NCI-H524 (cell line): ENCODE measurements around the gene C1orf105.

Source experiments
- DNase-seq, 2 experiments: peaks; one replicate each; lab custom pipeline; 2025; lab: John Stamatoyannopoulos, UW

The C1orf105 gene

DNA sequence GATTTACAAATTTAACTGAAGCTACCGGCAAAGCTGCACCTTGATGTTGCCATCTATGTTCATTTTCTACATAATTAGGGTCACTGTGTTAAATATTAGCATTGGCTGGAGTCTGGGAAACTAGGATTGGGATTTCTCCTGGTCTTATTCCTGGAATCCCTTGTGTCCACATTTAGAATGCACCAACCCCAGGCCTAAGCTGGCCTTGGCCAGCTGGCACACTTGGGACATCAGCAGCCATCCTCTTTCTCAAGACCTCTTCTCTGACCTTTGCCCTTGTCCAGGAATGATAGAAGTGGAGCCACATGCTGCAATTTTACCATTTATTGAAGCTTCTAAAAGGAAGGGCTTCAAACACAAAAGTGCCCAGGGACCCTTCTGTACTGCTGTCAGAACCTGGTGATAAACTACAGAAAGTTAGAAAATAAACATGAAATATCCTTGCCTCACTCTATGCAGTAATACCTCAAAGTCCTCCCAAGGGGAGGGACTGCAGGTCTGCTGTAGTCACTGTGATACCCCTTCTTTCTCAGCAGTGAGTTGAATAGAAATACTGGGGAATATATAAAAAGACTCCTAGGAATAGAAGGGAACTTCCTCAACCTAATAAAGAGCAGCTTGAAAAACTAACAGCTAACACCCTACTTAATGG, 37.1 kb downstream of the C1orf105 start:
- DNase-seq: no peak

DNA sequence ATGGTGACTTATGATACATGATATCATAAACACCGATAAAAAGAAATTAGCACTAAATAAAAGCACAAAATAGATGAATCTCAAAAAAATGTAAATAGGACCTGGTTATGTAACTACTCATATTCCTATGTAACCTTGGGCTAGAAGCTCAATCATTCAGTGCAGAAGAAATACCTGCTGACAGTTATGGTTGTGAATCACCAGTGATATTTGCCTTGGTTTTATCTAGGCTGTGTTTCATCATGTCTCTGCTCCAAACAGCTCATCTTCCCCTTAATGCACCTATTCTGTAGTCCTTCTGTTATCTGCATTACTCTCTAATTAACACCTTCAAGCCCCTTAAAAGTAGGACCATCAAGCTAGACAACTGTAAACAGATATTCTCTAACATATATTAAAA, 39.7 kb downstream of the C1orf105 start:
- no peak for DNase-seq

DNA sequence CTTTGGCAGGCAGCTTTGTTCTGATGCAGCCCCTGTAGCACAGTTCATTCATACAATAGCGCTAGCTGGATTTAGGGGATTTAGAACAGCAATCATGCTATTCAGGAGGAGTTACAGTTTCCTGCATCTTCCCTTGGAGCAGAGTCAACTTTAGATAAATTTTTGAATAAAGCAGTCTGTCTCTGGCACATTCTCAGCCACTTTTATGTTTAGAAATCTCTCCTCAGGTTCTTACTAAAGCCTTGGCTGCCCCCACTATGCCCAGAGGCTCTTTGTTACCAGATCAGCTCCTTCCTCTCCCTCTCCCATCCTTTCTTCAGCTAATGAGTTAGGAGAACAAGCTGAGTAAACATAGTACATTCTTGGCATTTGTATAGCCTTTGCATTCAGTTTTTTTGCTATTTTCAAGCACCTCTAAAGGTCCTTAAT, 40.4 kb downstream of the C1orf105 start:
- no peak for DNase-seq

DNA sequence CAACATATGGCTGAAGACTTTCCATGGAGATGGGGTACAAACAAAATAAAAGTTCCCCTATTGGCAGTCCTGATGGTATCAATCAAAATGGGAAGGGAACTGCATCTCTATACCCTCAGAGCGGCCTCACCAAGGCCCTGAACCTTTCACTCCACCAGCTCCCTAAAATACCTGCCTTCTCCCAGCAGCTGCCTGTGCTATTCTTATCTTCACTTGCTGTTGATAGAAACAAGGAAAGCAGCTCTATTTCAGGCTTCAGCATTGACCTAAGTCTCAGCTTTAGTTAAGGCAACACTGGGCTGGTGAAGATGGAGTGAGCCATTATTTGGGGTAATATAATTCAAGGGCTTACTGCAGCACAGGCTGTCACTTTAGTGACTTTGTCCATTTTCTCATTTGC, 45.1 kb downstream of the C1orf105 start:
- no peak for DNase-seq

DNA sequence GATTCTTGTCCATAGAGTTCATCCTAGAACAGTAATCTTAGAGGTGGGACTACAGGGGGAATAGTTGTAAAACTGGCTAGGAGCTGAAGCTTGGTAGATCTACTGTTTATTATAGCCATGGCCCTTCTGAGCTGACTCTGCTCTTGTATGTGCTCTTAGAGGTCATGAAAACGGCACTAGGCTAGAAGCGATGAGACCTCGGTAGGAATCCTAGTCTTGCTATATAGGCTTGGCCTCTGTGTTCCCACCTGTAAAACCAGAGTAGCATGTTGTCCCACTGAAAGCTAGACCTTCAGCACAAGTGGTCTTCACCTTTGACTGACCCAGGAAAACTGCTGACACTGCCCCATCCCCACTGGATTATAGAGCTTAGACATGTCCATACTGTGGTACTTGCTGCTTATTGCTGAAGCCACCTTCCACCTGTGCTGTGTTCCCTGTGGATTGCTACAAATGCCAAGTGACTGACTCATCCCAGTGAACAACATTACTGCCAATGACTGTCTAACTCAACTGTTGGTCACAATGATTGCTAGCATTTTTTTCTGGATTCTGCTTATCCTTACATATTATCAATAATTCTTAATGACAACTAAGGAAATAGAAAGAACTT, 46.4 kb downstream of the C1orf105 start:
- DNase-seq: no peak

DNA sequence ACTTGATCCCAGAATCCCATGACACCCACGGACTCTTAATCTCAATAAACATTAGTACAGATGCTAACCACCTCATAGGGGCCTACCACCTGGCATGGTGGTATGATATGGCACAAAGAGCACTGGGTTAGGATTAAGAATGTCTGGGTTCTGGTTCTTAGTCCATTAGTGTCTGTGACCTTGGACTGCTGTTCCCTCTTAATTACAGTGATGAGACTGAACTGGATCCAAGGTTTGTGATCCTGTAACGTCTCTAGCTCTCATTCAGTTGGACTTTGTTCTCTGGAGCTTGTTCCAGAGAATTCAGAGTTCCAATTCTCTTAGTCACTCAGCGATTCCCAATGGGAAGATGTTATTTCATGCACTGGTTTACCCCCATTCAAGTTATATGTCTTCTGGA, 47.0 kb downstream of the C1orf105 start:
- DNase-seq: no peak

DNA sequence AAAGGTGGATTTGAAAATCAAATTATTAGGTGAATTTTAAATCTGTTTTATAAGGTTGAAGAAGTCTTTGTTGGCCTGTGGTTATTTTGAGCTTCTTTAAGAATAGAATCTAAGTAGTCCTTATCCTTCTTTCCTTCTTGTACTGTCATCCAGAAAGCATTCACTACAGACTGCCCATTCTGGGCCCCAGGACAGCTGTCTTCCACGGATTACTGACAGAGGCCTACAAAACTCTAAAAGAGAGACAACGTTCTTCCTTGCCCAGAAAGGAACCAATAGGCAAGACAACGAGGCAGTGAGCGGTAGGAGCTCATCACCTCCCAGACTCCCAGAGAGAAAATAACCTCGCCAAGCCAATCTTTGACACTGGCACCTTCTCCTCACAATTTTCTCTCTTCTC, 47.8 kb downstream of the C1orf105 start:
- no peak for DNase-seq

DNA sequence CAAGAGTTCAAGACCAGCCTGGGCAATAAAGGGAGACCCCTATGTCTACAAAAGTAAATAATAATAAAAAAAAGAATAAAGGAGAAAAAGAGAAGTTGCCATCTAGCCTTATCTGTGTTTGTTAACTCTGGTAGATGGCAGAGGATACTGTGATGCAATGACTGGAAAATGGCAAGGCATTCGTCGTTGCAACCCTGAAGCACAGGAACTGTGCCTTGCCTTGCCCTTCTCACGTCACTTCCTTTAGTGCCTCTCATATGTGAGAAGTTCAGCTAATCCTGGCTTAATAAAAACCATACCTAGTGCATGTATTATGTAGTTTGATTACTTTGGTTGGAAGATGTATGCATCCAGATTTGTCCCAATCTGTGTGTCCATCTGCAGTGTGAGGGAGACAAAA, 49.2 kb downstream of the C1orf105 start:
- DNase-seq: no peak

DNA sequence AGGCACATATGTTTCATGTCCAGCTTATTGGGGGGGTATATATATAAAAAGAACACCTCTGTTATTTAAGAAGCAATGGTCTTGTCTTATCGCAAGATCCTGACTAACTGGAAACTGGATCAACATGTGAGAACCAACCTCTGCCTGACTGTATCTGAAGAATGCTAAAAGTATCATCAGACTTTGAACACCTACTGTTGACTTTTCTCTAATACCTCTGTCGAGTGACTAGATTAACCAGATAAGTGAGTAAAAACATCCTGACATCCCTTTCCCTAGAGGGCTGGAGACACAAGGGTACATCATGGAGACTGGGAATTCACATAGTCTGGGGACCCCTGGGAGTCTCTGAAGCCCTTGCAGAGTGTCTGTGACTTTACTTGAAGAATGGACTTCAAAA, 49.7 kb downstream of the C1orf105 start:
- DNase-seq: no peak

DNA sequence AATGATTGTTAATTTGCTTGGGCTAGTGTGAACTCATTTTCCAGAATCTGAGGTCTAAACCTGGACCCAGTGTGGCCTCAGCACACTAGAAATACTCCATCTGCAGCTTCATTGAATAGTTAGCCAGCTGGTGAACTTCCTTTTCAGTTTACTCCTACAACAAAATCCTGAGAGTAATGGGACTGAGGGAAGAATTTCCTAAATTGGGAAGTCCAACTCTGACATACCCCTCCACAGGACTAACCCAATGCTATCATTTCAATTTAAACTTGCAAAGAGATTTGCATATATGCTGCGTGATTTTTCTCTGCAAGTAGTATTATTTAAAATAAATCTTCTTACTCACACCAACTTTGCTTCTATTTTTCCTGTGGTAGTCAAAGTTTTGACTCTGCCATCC, 51.2 kb downstream of the C1orf105 start:
- no peak for DNase-seq

DNA sequence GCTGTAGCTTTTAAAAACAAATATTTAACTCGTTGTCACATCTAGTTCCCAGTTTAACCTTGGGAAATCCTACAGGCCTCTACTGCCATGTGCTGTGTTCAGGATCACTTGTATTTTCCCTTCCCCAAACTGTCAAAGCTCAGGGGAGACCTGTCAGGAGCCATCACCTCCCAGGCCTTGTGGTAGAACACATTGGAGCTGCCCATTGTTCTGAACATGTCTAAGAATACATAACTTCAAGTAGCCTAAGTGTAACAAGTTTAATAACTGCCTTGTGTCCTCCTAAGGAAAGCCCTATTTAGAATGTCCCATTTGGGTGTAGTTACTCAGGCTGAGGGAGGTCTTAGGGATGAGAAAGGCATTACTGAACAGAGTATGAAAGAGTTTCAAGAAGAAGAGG, 52.0 kb downstream of the C1orf105 start:
- DNase-seq: no peak

DNA sequence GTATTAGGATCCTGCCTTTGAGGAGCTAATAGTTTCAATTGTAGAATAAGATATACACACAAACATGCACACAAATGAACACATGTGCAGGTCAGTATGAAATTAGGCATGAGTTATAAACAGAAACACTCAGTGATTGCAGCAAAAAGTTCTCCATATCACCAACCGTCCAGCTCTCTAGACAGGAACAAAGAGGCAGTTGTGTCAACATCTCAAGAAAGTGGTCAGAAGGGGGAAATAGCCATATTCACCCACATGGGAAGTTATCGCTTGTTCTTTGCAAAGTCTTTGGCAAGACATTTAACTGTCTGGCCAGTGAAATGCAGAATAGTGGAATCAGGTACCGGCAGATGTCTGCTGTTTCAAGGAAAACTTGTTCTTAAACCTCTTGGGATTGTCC, 52.8 kb downstream of the C1orf105 start:
- DNase-seq: no peak

DNA sequence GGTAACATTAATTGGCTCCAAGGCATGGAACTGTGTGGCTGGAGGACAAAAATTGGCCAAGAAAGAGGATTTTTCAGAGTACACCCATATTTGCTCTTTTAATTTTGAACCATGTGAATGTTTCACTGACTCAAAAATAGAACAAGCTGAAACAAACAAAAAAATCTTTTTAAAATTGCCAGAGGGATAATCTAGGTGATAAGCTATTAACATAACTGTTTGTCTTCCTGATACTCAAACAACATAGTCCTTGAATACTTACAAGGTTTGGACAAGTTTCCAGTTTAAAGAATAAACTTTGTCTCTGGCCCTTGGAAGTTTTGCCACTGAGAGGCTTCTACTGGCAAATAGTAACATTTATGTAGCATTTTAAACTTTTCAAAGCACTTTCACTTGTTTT, 53.4 kb downstream of the C1orf105 start:
- DNase-seq: no peak

DNA sequence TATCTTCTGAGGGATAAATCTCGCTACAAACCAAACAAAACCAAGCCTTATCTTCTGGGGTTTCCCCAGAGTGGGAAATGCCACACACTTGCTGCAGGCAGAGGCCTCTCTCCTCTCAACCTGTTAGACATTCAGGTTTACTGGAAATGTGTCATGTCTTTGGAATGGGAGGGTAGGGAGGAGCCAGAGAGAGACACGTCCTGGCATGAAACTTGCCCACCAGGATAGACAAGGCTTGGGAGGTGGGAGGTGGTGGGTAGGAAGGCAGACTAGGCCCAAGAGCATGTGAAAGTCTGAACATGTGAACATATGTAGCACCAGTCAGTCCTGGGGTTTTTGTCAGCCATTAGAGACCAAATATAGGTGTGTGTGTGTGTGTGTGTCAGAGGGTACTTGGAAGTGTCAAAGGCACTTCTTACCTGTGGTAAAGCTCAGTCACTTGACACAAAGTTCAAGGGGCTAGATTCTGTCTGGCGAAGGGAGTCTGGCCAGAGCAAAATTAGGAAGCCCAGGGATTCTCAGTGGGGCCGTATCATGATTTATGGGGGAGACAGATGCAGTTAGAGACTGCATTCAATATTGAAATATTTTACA, 55.8 kb downstream of the C1orf105 start:
- no peak for DNase-seq

DNA sequence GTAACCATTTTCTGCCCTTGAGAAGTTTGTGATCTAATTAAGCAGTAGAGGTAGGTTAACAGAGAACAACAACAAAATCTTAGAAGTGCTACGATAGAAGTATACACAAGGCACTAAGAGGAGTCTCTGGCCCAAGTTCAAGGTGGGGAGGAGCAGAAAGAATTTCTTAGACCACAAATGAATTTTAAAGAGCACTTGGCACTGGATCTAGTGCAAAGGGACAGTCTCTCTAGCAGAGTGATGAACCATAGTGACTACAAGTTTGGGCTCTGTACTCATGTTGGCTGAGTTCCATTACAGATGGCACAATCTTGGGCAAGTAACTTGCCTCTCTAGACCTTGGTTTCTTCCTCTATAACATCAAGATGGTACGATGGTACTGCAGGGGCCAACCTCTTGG, 56.7 kb downstream of the C1orf105 start:
- DNase-seq: no peak

DNA sequence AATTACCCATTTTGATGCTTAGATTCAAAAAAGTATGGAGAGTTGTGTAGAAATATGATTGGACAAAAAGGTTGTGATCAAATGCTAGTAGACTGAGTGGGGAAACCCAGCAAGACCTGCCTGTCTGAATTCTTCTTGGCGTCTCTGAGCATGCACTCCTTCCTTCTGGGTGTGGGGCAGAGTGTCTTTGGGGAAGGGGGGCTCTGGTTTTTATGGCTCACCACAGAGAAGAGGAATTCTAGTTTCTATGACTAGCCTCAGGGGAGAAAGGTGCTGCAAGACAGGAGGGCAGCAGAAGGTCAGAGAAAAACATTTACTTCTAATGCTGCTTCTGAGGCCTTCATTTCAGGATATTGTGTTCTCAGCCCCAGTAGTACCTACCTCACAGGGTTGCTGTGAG, 57.3 kb downstream of the C1orf105 start:
- DNase-seq: no peak

DNA sequence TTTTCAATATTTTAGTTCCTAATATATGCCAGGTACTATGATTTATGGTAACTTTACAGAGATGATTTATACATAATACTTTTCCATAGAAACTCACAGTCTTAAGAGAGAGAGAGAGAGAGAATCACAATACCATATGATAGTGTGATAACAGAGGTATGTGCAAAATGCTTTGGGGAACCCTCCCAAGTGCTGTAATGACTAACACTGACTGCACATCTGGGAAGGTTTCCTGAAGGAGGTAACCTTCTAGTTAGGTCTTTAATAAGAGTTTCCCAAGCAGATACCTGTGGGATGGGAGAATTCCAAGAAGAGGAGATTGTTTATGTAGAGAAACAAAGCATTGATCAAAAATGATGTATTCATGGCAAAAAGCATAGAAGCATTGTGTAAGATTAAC, 58.0 kb downstream of the C1orf105 start:
- DNase-seq: no peak

DNA sequence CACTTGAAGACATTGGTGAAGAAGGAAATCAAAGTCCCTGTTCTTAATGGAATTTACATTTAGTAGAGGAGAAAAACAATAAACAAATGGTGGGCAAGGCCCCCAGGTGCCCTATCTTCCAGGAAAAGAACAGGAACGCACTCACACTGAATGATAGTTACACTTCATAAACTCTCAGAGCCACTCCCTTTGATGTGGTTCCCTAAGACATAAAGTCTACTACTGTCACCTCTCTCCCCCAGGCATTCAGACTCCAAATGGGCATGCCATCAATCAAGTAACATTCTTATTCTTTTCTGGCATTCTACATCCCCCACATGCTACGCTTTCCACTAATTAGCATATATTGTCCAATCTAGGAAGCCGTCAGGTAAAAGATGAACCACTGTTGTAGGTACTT, 59.9 kb downstream of the C1orf105 start:
- DNase-seq: no peak

DNA sequence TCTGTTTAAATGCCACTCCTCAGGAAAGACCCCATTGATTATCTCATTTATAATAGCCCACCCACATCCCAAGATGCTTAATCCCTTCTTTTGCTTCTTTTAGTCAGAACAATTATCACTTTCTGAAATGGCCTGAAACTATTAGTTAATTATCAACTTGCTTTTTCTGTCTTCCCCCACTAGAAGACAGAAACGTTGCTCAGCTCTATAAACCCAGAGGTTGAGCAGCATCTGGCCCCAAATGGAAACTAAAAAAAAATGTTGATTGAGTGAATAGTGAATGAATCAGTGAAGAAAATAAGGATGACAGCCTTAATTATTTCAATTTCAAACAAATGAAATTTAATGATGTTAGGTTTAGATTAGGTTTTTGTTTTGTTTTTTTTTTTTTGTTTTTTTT, 61.6 kb downstream of the C1orf105 start:
- DNase-seq: no peak

DNA sequence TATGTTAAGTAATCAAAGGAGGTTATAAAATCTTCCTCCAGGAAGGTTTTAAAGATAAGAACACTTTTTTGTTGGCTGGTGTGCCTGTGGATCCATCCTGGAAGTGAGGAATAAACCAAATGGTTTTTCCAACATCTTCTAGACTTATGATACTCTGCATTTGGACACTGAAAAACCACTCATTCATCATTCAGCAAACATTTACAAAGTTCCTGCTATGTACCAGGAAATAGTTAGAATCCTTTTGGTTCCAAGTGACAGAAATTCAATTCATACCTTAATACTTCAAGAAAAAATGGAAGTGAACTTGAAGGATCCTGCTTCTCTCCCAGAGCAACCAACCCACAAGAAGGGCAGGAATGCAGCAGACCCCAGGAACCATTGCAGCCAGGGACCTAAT, 63.0 kb downstream of the C1orf105 start:
- no peak for DNase-seq

DNA sequence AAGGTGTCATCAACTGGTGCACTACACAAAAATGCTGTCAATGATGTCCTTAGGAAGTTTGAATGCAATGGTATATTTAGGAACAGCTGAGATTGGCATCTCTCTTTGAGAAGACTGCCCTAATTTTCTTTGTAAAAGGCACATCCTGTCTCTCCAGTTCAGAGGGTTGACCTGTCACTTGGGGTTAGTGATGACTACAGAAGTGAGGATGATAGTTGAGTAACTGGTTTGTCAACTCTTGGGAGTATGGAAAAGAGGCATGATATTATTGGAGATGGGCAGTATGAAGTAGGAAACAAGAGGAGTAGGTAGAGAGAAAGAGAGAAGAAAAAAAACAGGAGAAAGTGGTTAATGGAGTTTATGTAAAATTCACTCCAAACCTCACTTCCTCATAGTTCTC, 63.8 kb downstream of the C1orf105 start:
- no peak for DNase-seq

DNA sequence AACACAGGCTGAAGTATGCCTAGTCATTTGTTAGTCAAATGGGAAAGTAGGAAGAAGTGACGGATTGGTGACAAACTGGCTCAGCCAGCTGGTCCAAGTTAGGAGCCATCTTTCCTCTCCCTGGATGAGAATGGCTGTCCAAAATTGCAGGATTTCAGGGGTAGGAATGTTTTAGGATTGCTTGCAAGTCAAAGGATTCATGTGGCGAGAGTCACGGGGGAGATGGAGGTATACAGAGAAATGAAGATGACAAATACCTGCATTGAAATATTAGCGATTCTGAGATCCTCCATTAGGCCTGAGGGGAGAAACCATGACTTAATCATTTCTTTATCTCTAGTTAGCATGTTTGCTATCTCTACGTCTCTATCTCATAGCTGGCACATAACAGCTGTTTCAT, 65.1 kb downstream of the C1orf105 start:
- no peak for DNase-seq

DNA sequence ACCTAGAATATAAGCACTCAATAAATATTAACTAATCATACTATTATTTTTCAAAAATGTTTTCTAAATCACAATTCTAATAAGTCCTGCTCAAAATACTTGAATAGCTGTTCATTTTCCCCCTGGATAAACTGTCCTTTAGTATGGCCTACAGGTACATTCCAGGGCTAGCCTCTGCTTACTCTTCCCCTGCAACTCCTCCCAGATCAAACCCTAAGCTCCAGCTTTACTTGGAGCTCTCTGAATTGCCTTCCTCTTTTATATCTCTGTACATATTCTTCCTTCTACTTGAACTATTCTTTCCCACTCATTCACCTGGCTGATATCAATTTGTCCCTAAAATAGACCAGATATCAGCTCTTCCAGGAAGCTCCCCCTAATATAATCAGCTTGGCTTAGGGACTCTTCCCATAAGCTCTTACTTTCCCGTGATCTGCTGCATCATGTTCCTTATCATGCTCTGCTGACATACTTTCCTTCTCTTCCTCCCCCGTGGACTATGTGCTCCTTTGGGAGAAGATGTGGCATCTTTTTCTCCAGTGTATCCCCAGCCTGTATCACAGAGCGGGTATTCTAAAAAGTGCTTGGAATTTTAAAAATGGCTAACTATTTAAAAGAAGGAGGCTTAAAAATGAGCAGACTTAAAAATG, 66.4 kb downstream of the C1orf105 start:
- DNase-seq: no peak
